H9 (cell line): Measurements from ENCODE around the gene LIN28B. TPM values are rescaled to one million over a fixed set of nuclear protein-coding genes. Genes with fewer than 3 reads are reported as not detected.

Source experiments
- DNase-seq: peaks from one replicate; pipeline ENCODE4 v3.0.0-alpha.2; 2017
- H2AFZ ChIP-seq: one replicate; pipeline ENCODE4 v1.6.1; 2013; ENCODE audit warnings: mild to moderate bottlenecking, low read length, control low read depth, moderate library complexity
- H2AK5ac ChIP-seq: 2 replicates; pipeline ENCODE4 v1.6.1; 2013; ENCODE audit warnings: low read length, control low read depth, mixed read lengths; ENCODE audit not compliant: insufficient read length
- H2BK120ac ChIP-seq: one replicate; pipeline ENCODE4 v1.6.1; 2013; ENCODE audit warnings: low read depth, mild to moderate bottlenecking, low read length, control low read depth, inconsistent platforms; ENCODE audit not compliant: poor library complexity, severe bottlenecking
- H2BK12ac ChIP-seq: 2 replicates; pipeline ENCODE4 v1.6.1; 2013; ENCODE audit warnings: low read length, control low read depth, mixed read lengths, low read depth; ENCODE audit not compliant: insufficient read length
- H2BK15ac ChIP-seq: 2 replicates; pipeline ENCODE4 v1.6.1; 2013; ENCODE audit warnings: low read depth, low read length, control low read depth
- H2BK20ac ChIP-seq: one replicate; pipeline ENCODE4 v1.6.1; 2013; ENCODE audit warnings: low read depth, mild to moderate bottlenecking, low read length, control low read depth, inconsistent platforms; ENCODE audit not compliant: poor library complexity, severe bottlenecking
- H2BK5ac ChIP-seq: 2 replicates; pipeline ENCODE4 v1.6.1; 2013; ENCODE audit warnings: low read length, control low read depth, mixed read lengths; ENCODE audit not compliant: insufficient read length
- H3K14ac ChIP-seq: 2 replicates; pipeline ENCODE4 v1.6.1; 2013; ENCODE audit warnings: low read length, control low read depth; ENCODE audit not compliant: insufficient read depth
- H3K18ac ChIP-seq: 2 replicates; pipeline ENCODE4 v1.6.1; 2013; ENCODE audit warnings: low read depth, mild to moderate bottlenecking, mixed read lengths, low read length, control low read depth; ENCODE audit not compliant: insufficient read length
- H3K23ac ChIP-seq: 2 replicates; pipeline ENCODE4 v1.6.1; 2013; ENCODE audit warnings: low read length, control low read depth, mixed read lengths, low read depth; ENCODE audit not compliant: insufficient read length
- H3K23me2 ChIP-seq: 2 replicates; pipeline ENCODE4 v1.6.1; 2013; ENCODE audit warnings: low read depth, mild to moderate bottlenecking, mixed read lengths, low read length, control low read depth; ENCODE audit not compliant: insufficient read length, poor library complexity, severe bottlenecking
- H3K27ac ChIP-seq: 2 replicates; pipeline ENCODE4 v1.5.1; 2013; ENCODE audit warnings: low read length, control low read depth, mixed read lengths, low read depth; ENCODE audit not compliant: insufficient read length
- H3K27me3 ChIP-seq: 2 replicates; pipeline ENCODE4 v1.6.1; 2013; ENCODE audit warnings: low read length, control low read depth, inconsistent platforms; ENCODE audit not compliant: insufficient read depth
- H3K4ac ChIP-seq: 2 replicates; pipeline ENCODE4 v1.6.1; 2013; ENCODE audit warnings: low read depth, mild to moderate bottlenecking, control low read depth, inconsistent platforms, low read length, moderate library complexity
- H3K4me1 ChIP-seq: 2 replicates; pipeline ENCODE4 v1.6.1; 2013; ENCODE audit warnings: low read length, control low read depth, inconsistent platforms; ENCODE audit not compliant: insufficient read depth
- H3K4me2 ChIP-seq: 2 replicates; pipeline ENCODE4 v1.6.1; 2013; ENCODE audit warnings: low read length, control low read depth, mixed read lengths; ENCODE audit not compliant: insufficient read length, insufficient read depth
- H3K56ac ChIP-seq: 2 replicates; pipeline ENCODE4 v1.6.1; 2013; ENCODE audit warnings: low read depth, mild to moderate bottlenecking, mixed read lengths, low read length, control low read depth; ENCODE audit not compliant: insufficient read length
- H3K79me1 ChIP-seq: 2 replicates; pipeline ENCODE4 v1.6.1; 2013; ENCODE audit warnings: low read depth, mild to moderate bottlenecking, moderate library complexity, low read length, control low read depth, inconsistent platforms; ENCODE audit not compliant: insufficient read depth, poor library complexity, severe bottlenecking
- H3K79me2 ChIP-seq: 2 replicates; pipeline ENCODE4 v1.6.1; 2013; ENCODE audit warnings: low read length, control low read depth, inconsistent platforms; ENCODE audit not compliant: insufficient read depth
- H3K9ac ChIP-seq: 2 replicates; pipeline ENCODE4 v1.6.1; 2013; ENCODE audit warnings: low read length, control low read depth, mixed read lengths; ENCODE audit not compliant: insufficient read length; ENCODE audit errors: extremely low read depth
- H3K9me3 ChIP-seq: one replicate; pipeline ENCODE4 v1.6.1; 2013; ENCODE audit warnings: low read depth, low read length, inconsistent platforms; ENCODE audit not compliant: control insufficient read depth
- H3T11ph ChIP-seq: one replicate; pipeline ENCODE4 v1.6.1; 2013; ENCODE audit warnings: mild to moderate bottlenecking, low read length, control low read depth, inconsistent platforms
- H4K20me1 ChIP-seq: one replicate; pipeline ENCODE4 v1.6.1; 2013; ENCODE audit not compliant: control insufficient read depth, insufficient read length, insufficient read depth
- H4K5ac ChIP-seq: 2 replicates; pipeline ENCODE4 v1.6.1; 2013; ENCODE audit warnings: low read depth, mild to moderate bottlenecking, mixed read lengths, low read length, control low read depth; ENCODE audit not compliant: insufficient read length
- H4K8ac ChIP-seq: replicated peaks from 2 replicates; pipeline ENCODE4 v1.6.1; 2013; ENCODE audit warnings: low read length, control low read depth, mixed read lengths, low read depth; ENCODE audit not compliant: insufficient read length
- H4K91ac ChIP-seq: 2 replicates; pipeline ENCODE4 v1.6.1; 2013; ENCODE audit warnings: low read depth, mild to moderate bottlenecking, moderate library complexity, mixed read lengths, low read length, control low read depth; ENCODE audit not compliant: insufficient read length
- H3K27ac Mint-ChIP-seq, 3 experiments: 2 replicates in 2 of 3; 3 replicates in 1 of 3; pipeline ENCODE4 v1.8.0; 2020 to 2021; ENCODE audit warnings: mixed read lengths in 3 of 3, mild to moderate bottlenecking in 1 of 3, moderate library complexity in 1 of 3
- H3K27me3 Mint-ChIP-seq: 2 replicates; pipeline ENCODE4 v1.8.0; 2021; ENCODE audit warnings: low read depth, mild to moderate bottlenecking, moderate library complexity, mixed read lengths
- H3K36me3 Mint-ChIP-seq, 3 experiments: 2 replicates in 2 of 3; 3 replicates in 1 of 3; pipeline ENCODE4 v1.8.0; 2020 to 2021; ENCODE audit warnings: low read depth in 3 of 3, mixed read lengths in 3 of 3; ENCODE audit not compliant: insufficient read depth in 1 of 3
- H3K4me1 Mint-ChIP-seq, 2 experiments: 2 replicates each; pipeline ENCODE4 v1.8.0; 2020; ENCODE audit warnings: mixed read lengths in 2 of 2
- H3K4me3 Mint-ChIP-seq, 2 experiments: 2 replicates in 1 of 2; 3 replicates in 1 of 2; pipeline ENCODE4 v1.8.0; 2020 to 2021; ENCODE audit warnings: mild to moderate bottlenecking in 2 of 2, mixed read lengths in 2 of 2, moderate library complexity in 1 of 2
- H3K9me3 Mint-ChIP-seq, 2 experiments: 2 replicates in 1 of 2; 3 replicates in 1 of 2; pipeline ENCODE4 v1.8.0; 2020; ENCODE audit warnings: mild to moderate bottlenecking in 2 of 2, mixed read lengths in 2 of 2, moderate library complexity in 1 of 2
- WGBS: extraction: QIAGEN DNeasy Blood & Tissue Kit; methylation state at CpG from one replicate; pipeline ENCODE4 v1.1.7; 2013; ENCODE audit warnings: missing lambda C conversion rate, low lambda C conversion rate, mixed read lengths; ENCODE audit not compliant: insufficient read length; ENCODE audit errors: extremely low coverage; 5-methylcytosine and 5-hydroxymethylcytosine counted together
- total RNA-seq: library from RNA; stranded (reverse); gene quantifications from 2 replicates; pipeline ENCODE4 v1.2.1, GENCODE V29; 2021
- TF ChIP-seq, protein P1 (sequence below): fragments of 200-600 bp; sonication (generic); conservative IDR thresholded peaks from 3 replicates; pipeline ENCODE4 v1.8.0; 2021; ENCODE audit warnings: antibody characterized with exemption, mild to moderate bottlenecking

LIN28B gene
- total RNA-seq, 1 experiment from 2014 or later, result 110 TPM

DNA sequence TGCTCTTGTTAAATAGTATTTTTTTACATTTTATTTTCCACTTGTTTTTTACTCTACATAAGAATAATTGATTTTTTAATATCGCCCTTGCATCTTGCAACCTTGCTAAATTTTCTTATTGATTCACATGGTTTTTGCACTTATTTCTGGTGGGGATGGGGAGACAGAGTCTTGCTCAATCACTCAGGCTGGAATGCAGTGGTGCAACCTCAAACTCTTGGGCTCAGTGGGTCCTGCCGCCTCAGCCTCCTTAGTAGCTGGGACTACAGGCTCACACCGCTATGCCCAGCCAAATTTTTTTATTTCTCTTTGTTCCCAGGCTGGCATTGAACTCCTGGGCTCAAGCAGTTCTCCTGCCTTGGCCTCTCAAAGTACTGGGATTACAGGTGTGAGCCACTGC, 30.3 kb downstream of the LIN28B start:
- peaks cover 11 to 14% of the 10 kb centered on the region in 2 experiments for H3K9me3 Mint-ChIP-seq
- no peaks in the 10 kb centered on the region for H3K79me1 ChIP-seq

More for the DNA sequence above, 30.3 kb downstream of the LIN28B start:
- Histone ChIP-seq H3K4me1 (no peaks in the 10 kb centered on the region), H3K23ac (no peak overlapping the region), H3K9me3 (no peaks in the 10 kb centered on the region), H3K14ac (no peak overlapping the region), H3K18ac (no peak overlapping the region), H3K79me2 (peaks cover 8% of the 10 kb centered on the region; the same call in 1 of the 2 replicates), H2BK20ac (no peak overlapping the region), H3K27ac (no peak overlapping the region), H4K91ac (no peak overlapping the region), H2BK120ac (no peak overlapping the region), H2AFZ (no peak overlapping the region), H2AK5ac (no peak overlapping the region), H3K4me2 (no peak overlapping the region), H2BK5ac (no peak overlapping the region), H4K5ac (no peak overlapping the region), H3K56ac (no peak overlapping the region), H3K9ac (no peak overlapping the region), H3K4ac (no peak overlapping the region), H3K27me3 (no peaks in the 10 kb centered on the region), H2BK12ac (no peak overlapping the region), H3K23me2 (no peaks in the 10 kb centered on the region), H3T11ph (no peak overlapping the region), H2BK15ac (no peak overlapping the region), H4K8ac (no peak overlapping the region), H4K20me1 (no peaks in the 10 kb centered on the region)
- H3K36me3 Mint-ChIP-seq, result peaks cover 36 to 72% (median 62%) of the 10 kb centered on the region in 3 experiments
- H3K4me1 Mint-ChIP-seq, result peaks cover 14 to 19% of the 10 kb centered on the region in 2 experiments
- TF ChIP-seq, protein P1, sequence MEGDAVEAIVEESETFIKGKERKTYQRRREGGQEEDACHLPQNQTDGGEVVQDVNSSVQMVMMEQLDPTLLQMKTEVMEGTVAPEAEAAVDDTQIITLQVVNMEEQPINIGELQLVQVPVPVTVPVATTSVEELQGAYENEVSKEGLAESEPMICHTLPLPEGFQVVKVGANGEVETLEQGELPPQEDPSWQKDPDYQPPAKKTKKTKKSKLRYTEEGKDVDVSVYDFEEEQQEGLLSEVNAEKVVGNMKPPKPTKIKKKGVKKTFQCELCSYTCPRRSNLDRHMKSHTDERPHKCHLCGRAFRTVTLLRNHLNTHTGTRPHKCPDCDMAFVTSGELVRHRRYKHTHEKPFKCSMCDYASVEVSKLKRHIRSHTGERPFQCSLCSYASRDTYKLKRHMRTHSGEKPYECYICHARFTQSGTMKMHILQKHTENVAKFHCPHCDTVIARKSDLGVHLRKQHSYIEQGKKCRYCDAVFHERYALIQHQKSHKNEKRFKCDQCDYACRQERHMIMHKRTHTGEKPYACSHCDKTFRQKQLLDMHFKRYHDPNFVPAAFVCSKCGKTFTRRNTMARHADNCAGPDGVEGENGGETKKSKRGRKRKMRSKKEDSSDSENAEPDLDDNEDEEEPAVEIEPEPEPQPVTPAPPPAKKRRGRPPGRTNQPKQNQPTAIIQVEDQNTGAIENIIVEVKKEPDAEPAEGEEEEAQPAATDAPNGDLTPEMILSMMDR, result no peak
- no CpG with 5 or more reads among the region's 3 CpGs for WGBS
- H3K27ac Mint-ChIP-seq, result peak overlapping the region in 1 of 3 experiments; percentile 1; a peak in 1 of 7 replicates
- no peak for DNase-seq
- no peak overlapping the region for H3K4me3 Mint-ChIP-seq
- no peaks in the 10 kb centered on the region for H3K27me3 Mint-ChIP-seq
